Ovary (tissue), 3 donors: ENCODE data around the gene NCAN.

ENCODE experiments used
- CTCF ChIP-seq, 3 donors: fragments of 450-650 bp in 2 of 3; fragments of 200-600 bp in 1 of 3; IDR thresholded peaks; one replicate each; pipeline versions ENCODE4 v1.5.1 to v1.8.0; 2016 to 2022; ENCODE audit warnings: antibody characterized with exemption in 3 of 3, mild to moderate bottlenecking in 1 of 3
- EP300 ChIP-seq: sonication (generic); formaldehyde crosslinking; IDR thresholded peaks from one replicate; pipeline ENCODE4 v1.6.1; 2017; ENCODE audit warnings: antibody characterized with exemption
- POLR2A ChIP-seq: fragments of 450-650 bp; IDR thresholded peaks from one replicate; pipeline ENCODE4 v1.6.1; 2017; ENCODE audit warnings: antibody characterized with exemption, mild to moderate bottlenecking, moderate library complexity
- donor health status: DM: no; HTN: no; CAD: no.

- TF ChIP-seq CTCF (IDR thresholded peaks at IDR 0.05) = no peak
- TF ChIP-seq POLR2A = no peak
- TF ChIP-seq EP300 = no peak
Observed at GRCh38 chr19:19278315-19278714, 66.6 kb downstream of the NCAN start.
